RPMI8226 (cell line): ENCODE data around the gene L3MBTL4.
"Not testable (repeated sequence)": the region's sequence is repeated elsewhere in the genome, so short reads cannot be mapped to it uniquely, and the experiment has no call there.

ENCODE experiments used
- DNase-seq: peaks from one replicate; pipeline ENCODE4 v3.0.0-alpha.2; 2015

Gene L3MBTL4

DNA sequence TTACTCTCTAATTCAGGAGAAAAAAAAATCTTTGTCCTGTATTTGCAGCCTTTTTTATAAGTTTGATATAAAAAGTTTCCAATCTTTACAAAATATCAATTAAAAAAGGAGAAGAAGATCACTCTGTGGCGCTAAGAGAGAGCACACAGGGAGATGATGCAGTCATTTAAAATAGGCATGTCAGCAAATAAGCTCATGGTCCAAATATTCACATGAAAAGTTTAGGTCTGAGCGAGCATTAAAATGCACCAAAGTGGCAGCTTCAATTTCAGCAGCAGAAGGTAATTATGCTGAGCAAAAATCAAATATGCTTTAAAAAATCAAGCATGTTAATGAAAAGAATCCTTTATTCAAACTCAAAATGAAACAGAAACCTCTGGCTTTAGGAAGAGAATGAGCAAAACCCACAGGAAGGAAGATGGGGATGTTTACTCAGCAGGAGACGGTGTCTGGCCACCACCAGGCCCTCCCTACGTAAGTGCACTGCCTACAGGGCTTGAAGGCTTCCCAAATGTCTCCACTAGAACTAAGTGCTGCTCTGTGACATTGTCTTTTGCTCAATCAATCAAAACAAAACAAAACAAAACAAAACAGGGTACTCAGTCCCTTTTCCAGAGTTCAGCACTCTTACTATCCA lies 120.4 kb downstream of the L3MBTL4 start:
- DNase-seq = peak; percentile 29

DNA sequence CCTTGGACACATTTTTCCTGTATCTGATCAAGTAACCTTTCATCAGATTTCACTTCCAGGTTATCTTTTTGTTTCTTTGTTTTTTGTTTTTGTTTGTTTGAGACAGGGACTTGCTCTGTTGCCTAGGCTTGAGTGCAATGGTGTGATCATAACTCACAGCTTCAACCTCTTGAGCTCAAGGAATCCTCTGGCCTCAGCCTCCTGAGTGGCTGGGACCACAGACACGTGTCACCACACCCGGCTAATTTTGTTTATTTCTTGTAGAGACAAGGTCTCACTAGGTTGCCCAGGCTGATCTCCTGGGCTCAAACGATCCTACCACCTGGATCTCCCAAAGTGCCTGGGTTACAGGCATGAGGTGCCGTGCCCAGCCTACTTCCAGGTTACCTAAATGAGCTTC lies 124.9 kb downstream of the L3MBTL4 start:
- no peak for DNase-seq

- no peak for DNase-seq
Measured at GRCh38 chr18:6286585-6286984, 128.1 kb downstream of the L3MBTL4 start.

- no peak for DNase-seq
Measured at GRCh38 chr18:6284761-6285160, 129.9 kb downstream of the L3MBTL4 start.

- DNase-seq = no peak
Measured at GRCh38 chr18:6284300-6284699, 130.4 kb downstream of the L3MBTL4 start.

DNA sequence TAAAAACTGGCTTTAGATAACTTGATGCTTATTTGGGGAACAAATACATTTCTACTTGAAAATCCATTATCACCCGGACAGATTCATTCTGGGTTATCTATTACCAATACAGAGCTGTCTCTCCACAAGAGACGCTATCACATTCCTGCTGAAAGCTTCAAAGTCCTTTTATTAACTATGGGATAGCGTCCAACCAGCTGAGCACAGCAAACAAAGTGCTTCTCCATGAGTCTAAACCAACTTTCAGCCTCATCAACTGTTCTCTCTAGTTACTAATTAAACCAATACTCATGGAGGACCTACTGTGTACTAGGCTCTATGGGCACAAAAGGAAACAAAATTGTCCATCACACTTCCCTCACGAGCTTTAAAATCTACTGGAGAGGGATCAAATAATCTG lies 132.8 kb downstream of the L3MBTL4 start:
- no peak for DNase-seq

DNA sequence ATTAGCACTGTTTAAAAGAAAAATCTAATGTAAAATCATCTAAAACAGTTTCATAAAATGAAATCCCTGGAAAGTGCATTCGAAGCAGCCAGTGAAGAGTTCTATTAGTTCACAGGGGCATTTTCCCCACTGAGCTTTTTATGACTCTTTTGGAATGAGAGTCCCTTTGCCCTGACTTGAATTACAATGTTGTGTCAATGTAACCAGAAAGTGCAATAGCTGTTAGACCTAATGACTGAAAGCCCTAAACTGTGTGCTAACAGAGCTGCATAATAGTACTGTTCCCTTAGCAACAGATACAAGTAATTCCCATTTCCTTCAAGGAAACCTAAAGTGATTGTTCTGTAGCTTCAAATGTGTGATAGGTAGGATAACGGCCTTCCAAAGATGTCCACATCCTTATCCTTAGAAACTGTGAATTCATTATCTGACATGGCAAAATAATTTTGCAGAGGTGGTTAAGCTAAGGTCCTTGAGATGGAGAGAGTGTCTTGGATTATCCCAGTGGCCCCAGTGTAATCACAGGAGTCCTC lies 134.4 kb downstream of the L3MBTL4 start:
- no peak for DNase-seq

GRCh38 chr18:6279308-6279707 lies 135.4 kb downstream of the L3MBTL4 start:
- no peak for DNase-seq

GRCh38 chr18:6273423-6273822 lies 141.3 kb downstream of the L3MBTL4 start:
- DNase-seq = no peak

- not testable (repeated sequence) for DNase-seq
Measured at GRCh38 chr18:6272144-6272543, 142.6 kb downstream of the L3MBTL4 start.

DNA sequence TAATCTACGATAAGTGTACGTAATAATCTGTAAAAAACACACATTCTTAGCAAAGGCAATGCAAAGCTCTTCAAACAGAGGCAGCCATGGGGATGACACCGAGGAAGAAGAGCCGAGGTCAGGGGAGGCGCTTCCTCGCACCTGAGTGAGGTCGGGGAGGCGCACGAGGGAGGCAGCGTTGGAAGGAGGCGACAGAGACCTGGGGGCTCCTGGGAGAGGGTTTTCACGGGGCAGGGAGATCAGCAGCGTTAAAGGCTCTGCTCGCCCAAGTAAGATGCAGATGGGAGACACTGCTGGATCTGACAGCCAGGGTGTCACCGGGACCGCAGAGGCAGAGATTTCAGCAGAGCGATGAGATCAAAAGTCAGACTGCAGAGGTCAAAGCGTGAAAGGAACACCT lies 143.1 kb downstream of the L3MBTL4 start:
- DNase-seq = no peak

GRCh38 chr18:6270771-6271216 lies 143.9 kb downstream of the L3MBTL4 start:
- DNase-seq = no peak

GRCh38 chr18:6269660-6270332 lies 144.9 kb downstream of the L3MBTL4 start:
- DNase-seq = no peak

DNA sequence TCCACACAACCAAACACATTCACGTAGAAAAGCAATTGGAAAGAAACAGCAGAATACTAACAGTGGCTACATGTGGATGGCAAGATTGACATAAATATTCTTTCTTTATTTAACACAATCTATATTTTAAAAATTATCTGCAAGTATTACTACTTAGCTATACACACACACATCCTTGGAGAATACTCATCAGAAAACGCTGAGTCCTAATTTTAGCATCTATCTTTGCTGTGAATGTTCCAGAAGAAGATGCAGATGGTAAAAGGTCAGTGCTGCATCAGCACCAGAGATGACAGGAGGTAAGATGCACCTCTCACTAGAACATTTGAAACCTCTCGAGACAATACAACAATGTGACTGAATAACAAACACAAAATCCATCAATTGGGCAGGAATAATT lies 148.5 kb downstream of the L3MBTL4 start:
- DNase-seq = no peak

DNA sequence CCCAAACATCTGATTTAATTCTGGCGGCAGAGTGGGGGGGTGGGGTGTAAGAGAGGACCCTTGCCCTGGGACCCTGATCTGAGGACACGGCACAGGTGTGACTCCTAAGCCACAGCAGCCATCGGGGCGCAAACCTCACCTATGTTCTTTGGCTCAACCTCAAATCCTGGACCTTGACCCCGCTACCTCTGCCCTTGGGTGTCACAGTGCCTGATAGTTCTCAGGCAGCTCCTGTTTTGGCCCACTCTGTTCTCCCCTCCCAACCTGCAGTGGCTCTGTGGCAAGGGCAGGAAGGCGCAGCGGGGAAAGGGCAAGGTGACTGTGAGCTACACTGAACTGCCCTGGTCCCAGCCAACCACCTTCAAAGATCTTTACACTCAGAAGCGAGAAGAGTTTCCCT lies 152.8 kb downstream of the L3MBTL4 start:
- no peak for DNase-seq

DNA sequence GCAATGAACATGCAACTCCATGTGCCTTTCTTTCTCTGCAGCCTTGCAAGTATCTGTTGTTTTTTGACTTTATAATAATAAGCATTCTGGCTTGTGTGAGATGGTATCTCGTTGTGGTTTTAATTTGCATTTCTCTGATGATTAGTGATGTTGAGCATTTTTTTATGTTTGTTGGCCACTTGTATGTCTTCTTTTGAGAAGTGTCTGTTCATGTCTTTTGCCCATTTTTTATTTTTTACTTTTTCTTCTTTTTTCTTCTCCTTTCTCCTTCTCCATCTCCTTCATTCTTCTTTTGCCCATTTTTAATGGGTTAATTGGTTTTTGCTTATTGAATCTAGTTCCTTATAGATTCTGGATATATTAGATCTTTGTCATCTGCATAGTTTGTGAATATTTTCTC lies 155.4 kb downstream of the L3MBTL4 start:
- DNase-seq = not testable (repeated sequence)

DNA sequence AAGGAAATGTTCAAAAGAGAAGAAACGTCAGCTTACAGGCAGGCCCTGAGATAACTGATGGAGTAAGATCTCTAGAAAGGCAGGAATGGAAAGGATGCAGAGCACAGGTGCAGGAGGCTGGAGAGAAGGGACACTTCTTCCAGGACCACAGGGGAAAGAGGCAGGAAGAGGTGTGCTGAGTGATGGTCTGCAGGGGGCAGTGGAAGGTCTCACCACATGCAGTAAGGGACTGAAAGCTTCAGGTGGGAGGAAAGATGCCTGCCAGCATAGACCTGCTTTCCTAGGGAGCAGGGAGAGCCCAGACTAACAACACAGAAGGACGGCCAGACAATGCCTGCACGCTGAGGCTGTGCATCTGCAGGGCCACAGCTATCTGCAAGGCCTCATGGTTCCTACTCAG lies 156.8 kb downstream of the L3MBTL4 start:
- DNase-seq = no peak

- no peak for DNase-seq
Measured at GRCh38 chr18:6256521-6256920, 158.2 kb downstream of the L3MBTL4 start.

DNA sequence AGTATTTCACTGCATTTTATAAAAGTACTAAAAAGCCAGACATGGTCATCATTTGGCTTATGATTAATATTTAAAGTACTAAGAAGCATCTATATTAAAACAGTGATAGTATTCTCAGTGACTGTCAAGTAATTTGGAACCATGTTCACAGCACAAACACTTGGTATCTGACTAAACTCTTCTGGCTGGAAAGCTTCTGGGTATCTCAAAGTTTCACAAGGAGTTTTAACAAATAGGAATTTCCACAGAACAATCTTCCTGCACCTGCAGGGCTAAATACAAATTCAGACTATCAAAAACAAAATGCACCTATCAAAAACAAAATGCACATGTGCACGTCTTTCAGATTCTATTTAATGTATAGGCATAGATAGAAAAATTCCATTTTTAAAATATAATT lies 158.8 kb downstream of the L3MBTL4 start:
- DNase-seq = no peak

- no peak for DNase-seq
Measured at GRCh38 chr18:6255116-6255705, 159.5 kb downstream of the L3MBTL4 start.

DNA sequence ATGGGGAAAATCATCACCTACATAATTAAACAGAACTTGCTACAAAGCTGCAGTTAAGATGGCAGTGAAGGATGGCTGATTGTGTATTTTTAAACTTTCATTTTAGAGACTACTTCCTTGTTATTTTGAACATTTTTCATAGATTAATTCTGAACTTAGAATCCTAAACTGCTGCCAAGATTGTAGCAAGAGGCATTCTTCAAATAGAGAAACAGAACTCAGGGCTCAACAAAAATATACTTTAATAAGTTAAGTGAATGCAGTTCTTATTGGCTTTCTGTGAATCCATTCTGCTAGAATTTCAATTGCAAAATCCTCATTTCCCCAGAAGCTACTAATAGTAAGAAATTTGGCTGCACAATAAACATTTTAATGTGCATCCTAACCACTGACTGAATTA lies 160.3 kb downstream of the L3MBTL4 start:
- DNase-seq = no peak

DNA sequence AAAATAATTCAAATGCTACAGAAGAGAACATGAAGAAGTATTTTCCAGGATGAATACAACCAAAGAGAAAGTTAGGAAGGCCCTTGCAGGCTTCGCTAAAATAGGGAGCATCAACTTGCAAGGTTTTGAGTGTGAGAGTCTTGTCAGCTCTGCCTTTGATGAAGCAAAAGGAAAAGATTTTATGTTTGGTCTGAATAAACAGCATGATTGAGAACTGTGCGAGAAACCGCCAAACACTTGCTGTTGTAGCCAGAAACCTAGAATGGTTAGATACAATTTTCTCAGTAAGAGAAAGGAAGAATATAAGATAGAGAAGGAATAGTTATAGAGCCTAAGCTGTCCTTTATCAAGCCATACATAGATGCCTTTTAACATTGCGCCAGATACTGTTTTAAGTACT lies 163.6 kb downstream of the L3MBTL4 start:
- no peak for DNase-seq

DNA sequence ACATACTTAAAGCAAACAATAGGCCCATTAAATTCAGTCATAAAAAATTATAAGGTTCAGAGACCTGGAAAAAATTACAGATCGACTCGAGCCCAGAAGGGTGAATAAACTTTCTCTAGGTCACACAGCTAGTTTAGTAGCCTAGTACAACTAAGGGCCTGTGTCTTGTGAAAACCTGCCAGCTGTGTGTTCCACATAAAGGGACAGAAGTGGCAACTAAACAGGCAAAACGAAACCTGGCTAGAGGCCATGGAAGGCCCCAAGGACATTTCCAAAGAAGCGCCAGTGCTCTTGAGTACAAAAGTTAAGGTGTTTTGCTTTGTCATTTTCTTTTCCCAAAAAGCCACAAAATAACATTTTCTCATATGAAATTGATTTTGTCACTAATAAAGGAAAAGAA lies 164.9 kb downstream of the L3MBTL4 start:
- peak; percentile 47 for DNase-seq

GRCh38 chr18:6249170-6249569 lies 165.5 kb downstream of the L3MBTL4 start:
- DNase-seq = peak; percentile 31
